HG02623 (cell line): ENCODE data around the gene ANKRD10.

Experiments
- ATAC-seq: cut with Tn5 transposase; IDR thresholded peaks from one replicate; pipeline ENCODE4 v1.9.1; 2021; ENCODE audit warnings: moderate library complexity; ENCODE audit not compliant: unreplicated experiment

ANKRD10 gene

DNA sequence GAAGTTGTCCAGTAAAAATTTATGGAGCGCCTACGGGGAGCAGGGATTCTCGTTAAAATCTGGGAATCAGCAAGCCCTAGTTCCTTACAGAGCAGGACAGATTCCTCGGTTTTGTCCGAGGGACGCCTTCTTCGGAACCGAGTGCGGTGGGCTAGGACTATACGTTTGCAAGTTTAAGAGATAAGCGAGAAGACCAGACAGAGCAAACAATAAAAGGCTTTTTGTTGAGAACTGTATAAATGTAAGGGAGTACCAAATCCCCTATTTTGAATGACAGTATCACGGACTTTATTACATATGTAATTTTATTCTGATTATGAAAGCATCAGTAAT, 971 bp upstream of the ANKRD10 start:
- ATAC-seq = no peak

DNA sequence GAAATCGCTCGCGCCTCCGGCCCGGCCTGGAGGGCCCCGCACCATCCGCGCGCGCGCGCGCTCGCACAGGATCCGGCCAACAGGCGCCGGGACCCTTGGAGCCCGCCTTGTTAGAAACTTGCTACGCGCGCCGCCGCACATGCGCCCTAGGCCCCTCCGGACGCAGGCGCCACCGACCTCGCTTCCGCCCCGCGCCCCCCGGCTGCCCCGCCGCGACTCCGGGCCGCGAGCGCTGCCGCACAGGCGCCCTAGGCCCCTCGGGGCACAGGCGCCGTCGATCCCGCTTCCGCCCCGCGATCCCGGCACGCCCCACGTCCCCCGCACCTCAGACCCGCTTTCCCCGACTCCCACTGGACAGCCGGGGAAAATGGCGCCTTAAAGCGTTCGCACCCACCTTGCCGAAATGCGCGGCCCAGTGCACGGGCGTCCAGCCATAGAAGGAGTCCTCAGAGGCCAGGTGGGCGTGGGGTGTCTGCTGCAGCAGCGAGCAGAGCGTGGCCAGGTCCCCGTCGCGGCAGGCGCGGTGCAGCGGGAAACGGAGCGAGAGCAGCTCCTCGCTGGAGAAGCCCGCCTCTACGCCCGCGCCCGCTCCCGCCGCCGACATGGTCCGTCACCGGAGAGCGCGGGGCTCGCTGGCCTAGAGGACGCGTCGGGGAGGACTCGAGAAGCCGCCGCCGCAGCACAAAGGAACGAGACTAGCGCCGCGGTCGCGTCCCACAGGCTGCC, 375 bp downstream of the ANKRD10 start:
- ATAC-seq = peak; percentile 34

GRCh38 chr13:110914081-110914330, 863 bp downstream of the ANKRD10 start:
- no peak for ATAC-seq

DNA sequence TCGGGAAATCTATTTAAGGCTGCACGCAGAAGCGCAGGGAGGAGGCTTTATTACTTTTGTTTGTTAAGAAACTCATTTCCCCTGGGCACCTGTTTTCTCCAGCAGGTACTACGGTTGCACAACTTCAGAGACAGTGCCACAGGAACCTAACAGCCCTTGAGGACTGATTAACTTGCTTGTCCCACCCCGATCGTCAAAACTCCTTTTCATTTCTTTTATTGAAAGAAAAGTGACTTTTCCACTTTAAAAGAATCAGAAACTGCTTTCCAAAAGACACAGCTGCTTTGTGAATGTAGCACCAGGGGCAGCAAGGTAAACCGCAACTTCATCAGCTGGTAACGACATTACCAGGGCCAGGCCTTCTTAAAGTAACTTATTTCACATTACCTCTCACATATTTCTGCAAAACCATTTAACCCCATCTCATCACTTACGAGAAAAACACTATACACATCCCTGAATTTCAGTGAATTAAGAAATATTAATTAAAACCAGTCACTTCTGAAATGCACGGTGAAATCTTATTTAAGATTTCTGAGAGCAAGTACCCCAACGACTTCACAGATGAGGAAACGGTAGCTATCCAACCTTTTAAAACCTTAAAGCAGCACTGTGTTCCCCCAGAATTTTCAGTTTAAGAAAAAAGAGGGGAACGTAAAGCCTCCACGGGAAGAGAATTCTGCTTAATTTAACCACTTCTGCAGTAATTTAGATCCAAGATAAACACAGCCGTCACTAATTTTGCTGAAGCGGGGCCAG, 1.4 kb downstream of the ANKRD10 start:
- ATAC-seq = no peak

DNA sequence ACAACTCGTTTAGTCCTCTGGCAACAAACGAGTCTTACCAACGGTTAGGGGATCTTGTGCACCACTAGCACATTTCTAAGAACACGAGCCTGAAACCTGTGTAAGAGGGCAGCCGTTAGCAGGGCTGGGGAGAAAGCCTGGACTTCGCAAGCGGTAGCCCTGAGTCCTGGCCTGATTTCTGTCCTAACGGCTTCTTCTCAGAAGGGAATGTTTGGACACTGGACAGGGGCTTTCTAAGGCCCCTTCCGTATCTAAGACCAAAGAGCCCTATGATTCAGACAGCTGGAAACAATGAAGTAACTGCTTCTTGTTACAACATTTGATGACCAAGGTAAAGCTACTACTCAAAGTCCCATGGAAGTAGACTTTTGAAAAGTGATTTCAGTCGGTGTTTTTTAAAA, 2.2 kb downstream of the ANKRD10 start:
- ATAC-seq = no peak

GRCh38 chr13:110911880-110912279, 3.0 kb downstream of the ANKRD10 start:
- no peak for ATAC-seq

DNA sequence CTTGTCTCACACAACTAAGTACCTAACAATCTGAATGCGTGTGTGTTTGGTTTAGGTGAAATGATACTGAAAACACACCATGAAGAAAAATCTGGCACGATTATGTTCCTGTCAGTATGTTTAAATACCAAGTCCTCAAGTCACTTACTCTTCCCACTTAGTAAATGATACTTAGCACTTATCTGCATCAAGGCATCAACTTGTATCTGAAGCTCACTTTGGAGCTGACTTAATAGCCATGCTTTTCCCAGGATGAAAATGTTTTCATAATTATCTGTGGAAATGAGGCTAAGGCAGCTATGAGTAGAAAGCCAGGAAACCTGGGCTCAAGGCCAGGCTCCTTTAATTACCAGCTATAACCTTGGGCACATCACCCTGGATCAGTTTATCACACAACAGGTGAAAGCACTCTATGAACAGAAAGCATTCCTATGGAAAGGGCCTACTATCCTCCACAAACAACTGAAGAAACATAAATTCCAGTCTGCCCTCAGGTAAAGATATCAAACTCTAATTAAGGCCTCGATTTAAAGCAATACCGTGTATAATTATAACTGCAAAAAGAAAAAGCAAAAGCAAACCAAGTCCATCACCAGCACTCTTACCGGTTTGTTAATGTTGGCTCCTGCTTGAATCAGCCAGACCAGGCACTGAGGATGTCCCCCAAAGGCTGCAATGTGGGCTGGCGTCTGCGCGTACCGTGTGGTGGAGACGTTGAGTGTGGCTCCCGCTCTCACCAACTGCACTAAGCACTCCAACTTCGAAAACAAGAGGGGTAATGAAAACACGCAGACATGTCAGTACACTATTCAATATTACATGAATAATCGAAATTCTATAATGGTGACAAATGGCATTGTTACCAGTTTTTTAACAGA, 4.6 kb downstream of the ANKRD10 start:
- ATAC-seq = no peak

GRCh38 chr13:110907951-110908898, 6.6 kb downstream of the ANKRD10 start:
- ATAC-seq = no peak

GRCh38 chr13:110907301-110907700, 7.6 kb downstream of the ANKRD10 start:
- no peak for ATAC-seq

GRCh38 chr13:110904748-110905147, 10.1 kb downstream of the ANKRD10 start:
- no peak for ATAC-seq

GRCh38 chr13:110902370-110902769, 12.5 kb downstream of the ANKRD10 start:
- ATAC-seq = no peak

GRCh38 chr13:110897521-110897920, 17.3 kb downstream of the ANKRD10 start:
- ATAC-seq = no peak

- no peak for ATAC-seq
Measured at GRCh38 chr13:110897014-110897413, 17.9 kb downstream of the ANKRD10 start.

- ATAC-seq = no peak
Measured at GRCh38 chr13:110894086-110894485, 20.8 kb downstream of the ANKRD10 start.

GRCh38 chr13:110893571-110893970, 21.3 kb downstream of the ANKRD10 start:
- ATAC-seq = no peak

- ATAC-seq = no peak
Measured at GRCh38 chr13:110890279-110891165, 24.3 kb downstream of the ANKRD10 start.

DNA sequence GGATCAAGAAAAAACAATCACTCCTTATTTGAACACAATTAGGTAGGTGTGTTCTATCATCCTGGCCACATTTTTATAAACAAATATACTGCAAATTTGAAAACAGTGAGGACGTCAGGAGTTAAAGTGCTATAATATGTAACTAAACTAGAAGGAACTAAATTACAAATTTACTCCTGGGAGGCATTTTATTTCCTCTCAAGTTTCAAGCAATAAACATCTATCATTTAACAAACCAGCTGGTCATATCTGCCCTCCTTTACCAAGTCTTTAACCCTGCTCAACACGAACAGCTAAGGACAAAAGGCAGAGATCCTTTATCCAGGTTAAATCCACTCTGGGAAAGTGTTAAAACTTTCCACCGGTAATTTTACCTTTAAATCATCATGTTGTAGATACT, 26.5 kb downstream of the ANKRD10 start:
- ATAC-seq = no peak

- ATAC-seq = no peak
Measured at GRCh38 chr13:110887597-110888333, 27.1 kb downstream of the ANKRD10 start.
